DOHH2 (cell line): ENCODE results near the gene ZBTB7C.

Source experiments
- H3F3A ChIP-seq: fragments of 200-600 bp; sonication (generic), shearing (Covaris generic); 2 replicates; pipeline ENCODE4 v1.6.0; 2016; ENCODE audit warnings: antibody characterized with exemption, mild to moderate bottlenecking; ENCODE audit not compliant: control insufficient read depth, insufficient read depth
- H3K27ac ChIP-seq: fragments of 200-600 bp; sonication (generic); 2 replicates; pipeline ENCODE4 v1.5.1; 2014; ENCODE audit warnings: low read depth, mild to moderate bottlenecking, low read length, moderate library complexity
- H3K27me3 ChIP-seq: fragments of 200-600 bp; sonication (generic); 2 replicates; pipeline ENCODE4 v1.6.1; 2014; ENCODE audit warnings: mild to moderate bottlenecking, low read length, mixed read lengths; ENCODE audit not compliant: control insufficient read depth
- H3K36me3 ChIP-seq: fragments of 200-600 bp; sonication (generic); 2 replicates; pipeline ENCODE4 v1.6.1; 2014; ENCODE audit warnings: mild to moderate bottlenecking, low read length, moderate library complexity, mixed read lengths; ENCODE audit not compliant: control insufficient read depth
- H3K4me1 ChIP-seq: fragments of 200-600 bp; sonication (generic); 2 replicates; pipeline ENCODE4 v1.6.1; 2014; ENCODE audit warnings: mild to moderate bottlenecking, low read length, mixed read lengths; ENCODE audit not compliant: control insufficient read depth
- H3K4me2 ChIP-seq: fragments of 200-600 bp; sonication (generic); 2 replicates; pipeline ENCODE4 v1.6.0; 2014; ENCODE audit warnings: mild to moderate bottlenecking, low read length, moderate library complexity
- H3K4me3 ChIP-seq: fragments of 200-600 bp; sonication (generic); 2 replicates; pipeline ENCODE4 v1.5.1; 2014; ENCODE audit warnings: mild to moderate bottlenecking, low read length, mixed read lengths
- H3K79me2 ChIP-seq: fragments of 200-600 bp; sonication (generic); 2 replicates; pipeline ENCODE4 v1.6.1; 2014; ENCODE audit warnings: mild to moderate bottlenecking, low read length, mixed read lengths; ENCODE audit not compliant: control insufficient read depth
- H3K9me2 ChIP-seq: fragments of 200-600 bp; sonication (generic); replicated peaks from 2 replicates; pipeline ENCODE4 v1.6.1; 2014; ENCODE audit warnings: mild to moderate bottlenecking, low read length, mixed read lengths; ENCODE audit not compliant: control insufficient read depth
- H3K9me3 ChIP-seq: fragments of 200-600 bp; sonication (generic); 2 replicates; pipeline ENCODE4 v1.6.1; 2014; ENCODE audit warnings: antibody characterized with exemption, low read length, mixed read lengths; ENCODE audit not compliant: control insufficient read depth, insufficient read depth
- H4K20me1 ChIP-seq: fragments of 200-600 bp; sonication (generic); 2 replicates; pipeline ENCODE4 v1.6.0; 2014; ENCODE audit warnings: low read depth, mild to moderate bottlenecking, antibody characterized with exemption, low read length, moderate library complexity; ENCODE audit not compliant: control insufficient read depth, insufficient read depth
- EZH2phosphoT487 ChIP-seq: fragments of 200-600 bp; sonication (generic); IDR thresholded peaks from 2 replicates; pipeline ENCODE4 v1.6.1; 2017; ENCODE audit warnings: borderline replicate concordance, mild to moderate bottlenecking, antibody characterized with exemption, low read length, moderate library complexity, mixed read lengths
- TF ChIP-seq, protein P1 (sequence below): fragments of 200-600 bp; sonication (generic); IDR thresholded peaks from one replicate; pipeline ENCODE4 v1.5.1; 2014; ENCODE audit warnings: antibody characterized with exemption, mild to moderate bottlenecking, low read depth, low read length; ENCODE audit not compliant: poor library complexity, severe bottlenecking

ZBTB7C gene

DNA sequence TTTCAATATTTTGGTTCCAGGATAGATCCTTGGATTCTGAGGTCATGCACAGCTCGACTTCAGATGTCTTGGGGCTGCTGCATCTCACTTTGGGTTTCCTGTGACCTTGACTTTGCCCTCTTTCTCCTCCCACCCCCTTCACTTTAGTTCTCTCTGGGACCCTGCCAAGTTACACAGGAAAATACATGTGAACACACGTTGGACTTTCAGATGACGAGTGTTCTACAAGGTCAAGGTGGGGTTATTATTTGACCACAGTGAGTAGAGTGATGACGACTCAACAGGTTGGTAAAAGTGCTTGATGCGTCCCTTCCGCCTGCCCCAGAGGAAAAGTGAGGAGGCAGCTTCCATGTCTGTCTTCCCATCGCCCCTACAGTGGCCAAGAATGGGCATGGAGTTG is 356.3 kb downstream of the ZBTB7C start:
- H3K36me3 ChIP-seq = no peaks in the 10 kb centered on the region
- H3K4me2 ChIP-seq = no peak overlapping the region
- no peaks in the 10 kb centered on the region for H4K20me1 ChIP-seq
- H3K27ac ChIP-seq = no peak overlapping the region
- H3K4me3 ChIP-seq = no peak overlapping the region
- H3K4me1 ChIP-seq = no peaks in the 10 kb centered on the region
- H3K27me3 ChIP-seq = no peaks in the 10 kb centered on the region
- H3K79me2 ChIP-seq = no peaks in the 10 kb centered on the region
- no peaks in the 10 kb centered on the region for H3K9me3 ChIP-seq
- H3F3A ChIP-seq = no peaks in the 10 kb centered on the region
- H3K9me2 ChIP-seq = no peaks in the 10 kb centered on the region
- TF ChIP-seq, protein P1, sequence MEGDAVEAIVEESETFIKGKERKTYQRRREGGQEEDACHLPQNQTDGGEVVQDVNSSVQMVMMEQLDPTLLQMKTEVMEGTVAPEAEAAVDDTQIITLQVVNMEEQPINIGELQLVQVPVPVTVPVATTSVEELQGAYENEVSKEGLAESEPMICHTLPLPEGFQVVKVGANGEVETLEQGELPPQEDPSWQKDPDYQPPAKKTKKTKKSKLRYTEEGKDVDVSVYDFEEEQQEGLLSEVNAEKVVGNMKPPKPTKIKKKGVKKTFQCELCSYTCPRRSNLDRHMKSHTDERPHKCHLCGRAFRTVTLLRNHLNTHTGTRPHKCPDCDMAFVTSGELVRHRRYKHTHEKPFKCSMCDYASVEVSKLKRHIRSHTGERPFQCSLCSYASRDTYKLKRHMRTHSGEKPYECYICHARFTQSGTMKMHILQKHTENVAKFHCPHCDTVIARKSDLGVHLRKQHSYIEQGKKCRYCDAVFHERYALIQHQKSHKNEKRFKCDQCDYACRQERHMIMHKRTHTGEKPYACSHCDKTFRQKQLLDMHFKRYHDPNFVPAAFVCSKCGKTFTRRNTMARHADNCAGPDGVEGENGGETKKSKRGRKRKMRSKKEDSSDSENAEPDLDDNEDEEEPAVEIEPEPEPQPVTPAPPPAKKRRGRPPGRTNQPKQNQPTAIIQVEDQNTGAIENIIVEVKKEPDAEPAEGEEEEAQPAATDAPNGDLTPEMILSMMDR = no peak
- TF ChIP-seq EZH2phosphoT487 = no peak

DNA sequence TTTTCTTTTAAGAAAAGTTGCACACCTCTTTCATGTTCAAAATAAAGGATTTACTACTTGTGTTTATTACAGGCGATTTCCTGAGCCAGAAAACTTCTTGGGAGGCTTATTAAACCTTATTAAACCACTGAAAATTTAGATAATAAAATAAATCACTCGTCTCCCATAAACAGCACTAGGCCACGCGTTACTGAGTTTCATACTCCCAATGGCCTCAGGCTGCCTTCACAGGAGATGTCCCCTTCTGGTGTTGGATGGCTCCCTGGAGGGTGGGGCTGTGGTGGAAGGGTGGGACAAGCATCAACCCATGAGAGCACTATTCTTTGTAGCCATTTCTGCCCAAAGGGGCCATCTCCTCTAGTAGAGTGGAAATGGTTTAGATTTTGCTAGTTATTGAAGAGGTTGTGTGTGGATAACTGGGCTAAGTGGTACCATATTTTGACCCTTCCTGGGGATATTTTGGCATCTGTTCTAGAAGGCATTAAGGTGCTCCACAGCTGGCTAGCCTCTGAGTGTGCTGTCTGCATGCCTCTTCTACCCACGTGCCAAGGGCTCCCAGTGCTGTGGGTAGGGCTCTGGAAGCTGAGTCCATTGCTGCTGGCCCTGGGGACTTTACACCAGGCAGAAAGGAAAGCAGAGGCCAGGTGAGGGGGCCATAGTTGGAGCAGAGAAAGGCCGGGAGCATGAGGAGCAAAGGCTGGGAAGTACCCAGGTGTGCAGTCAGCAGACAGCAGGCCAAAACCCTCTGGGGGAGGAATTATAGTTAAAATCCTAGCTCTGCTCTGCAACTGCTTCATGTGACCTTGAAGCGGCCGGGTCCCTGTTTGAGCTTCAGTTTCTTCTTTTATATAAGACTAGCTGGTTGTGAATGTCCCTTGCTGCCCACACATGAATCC is 357.0 kb downstream of the ZBTB7C start:
- H3K4me1 ChIP-seq = no peaks in the 10 kb centered on the region
- H3K4me2 ChIP-seq = no peak overlapping the region
- H4K20me1 ChIP-seq = no peaks in the 10 kb centered on the region
- H3K9me2 ChIP-seq = no peaks in the 10 kb centered on the region
- no peak overlapping the region for H3K4me3 ChIP-seq
- no peak overlapping the region for H3K27ac ChIP-seq
- no peaks in the 10 kb centered on the region for H3K36me3 ChIP-seq
- H3K27me3 ChIP-seq = no peaks in the 10 kb centered on the region
- H3F3A ChIP-seq = no peaks in the 10 kb centered on the region
- TF ChIP-seq, protein P1 = no peak
- TF ChIP-seq EZH2phosphoT487 = no peak
- H3K9me3 ChIP-seq = no peaks in the 10 kb centered on the region
- H3K79me2 ChIP-seq = no peaks in the 10 kb centered on the region

DNA sequence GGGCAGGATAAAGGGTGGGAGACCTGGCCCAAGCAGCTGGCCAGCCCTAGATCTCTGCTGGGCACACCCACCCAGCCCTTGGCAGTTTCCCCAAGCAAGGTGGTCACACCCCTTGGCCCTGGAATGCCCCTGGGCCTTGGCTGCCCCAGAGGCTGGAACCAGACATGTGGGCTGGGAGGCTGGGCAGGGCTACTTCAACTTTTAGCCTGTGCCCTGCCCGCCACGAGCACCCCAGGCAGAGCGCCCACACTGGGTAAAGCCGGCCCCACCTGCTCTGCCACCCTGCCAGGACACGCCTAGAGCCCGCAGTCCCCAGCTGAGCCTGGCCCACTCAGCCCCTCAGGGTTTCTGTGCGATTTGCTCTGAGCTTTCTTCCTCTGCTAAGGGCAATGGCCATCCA is 359.0 kb downstream of the ZBTB7C start:
- no peak overlapping the region for H3K27ac ChIP-seq
- H3K79me2 ChIP-seq = no peaks in the 10 kb centered on the region
- H3K9me3 ChIP-seq = no peaks in the 10 kb centered on the region
- H3K4me2 ChIP-seq = no peak overlapping the region
- H3K27me3 ChIP-seq = no peaks in the 10 kb centered on the region
- TF ChIP-seq, protein P1 = no peak
- TF ChIP-seq EZH2phosphoT487 = no peak
- no peaks in the 10 kb centered on the region for H4K20me1 ChIP-seq
- no peaks in the 10 kb centered on the region for H3F3A ChIP-seq
- no peak overlapping the region for H3K4me3 ChIP-seq
- no peaks in the 10 kb centered on the region for H3K9me2 ChIP-seq
- no peaks in the 10 kb centered on the region for H3K36me3 ChIP-seq
- H3K4me1 ChIP-seq = no peaks in the 10 kb centered on the region
